Ishikawa (cell line): ENCODE results near the gene SMCO4.

Experiments
- CEBPB ChIP-seq: IDR thresholded peaks from 2 replicates; pipeline ENCODE4 v1.6.1; 2012
- CREB1 ChIP-seq: IDR thresholded peaks from 2 replicates; pipeline ENCODE4 v1.6.1; 2012; ENCODE audit warnings: low read depth
- EGR1 ChIP-seq: IDR thresholded peaks from 2 replicates; pipeline ENCODE4 v1.6.1; 2012
- EP300 ChIP-seq: IDR thresholded peaks from 2 replicates; pipeline ENCODE4 v1.6.1; 2012; ENCODE audit warnings: borderline replicate concordance
- FOXM1 ChIP-seq: IDR thresholded peaks from 2 replicates; pipeline ENCODE4 v1.6.1; 2012; ENCODE audit warnings: low read depth, borderline replicate concordance
- NFIC ChIP-seq: IDR thresholded peaks from 2 replicates; pipeline ENCODE4 v1.6.1; 2012
- RAD21 ChIP-seq: IDR thresholded peaks from 2 replicates; pipeline ENCODE4 v1.6.1; 2012; ENCODE audit warnings: low read depth
- TAF1 ChIP-seq: IDR thresholded peaks from 2 replicates; pipeline ENCODE4 v1.6.1; 2012; ENCODE audit warnings: low read depth, mild to moderate bottlenecking
- TCF12 ChIP-seq: IDR thresholded peaks from 2 replicates; pipeline ENCODE4 v1.6.1; 2012; ENCODE audit warnings: low read depth
- TEAD4 ChIP-seq: IDR thresholded peaks from 2 replicates; pipeline ENCODE4 v1.6.1; 2012
- YY1 ChIP-seq: IDR thresholded peaks from 2 replicates; pipeline ENCODE4 v1.6.1; 2012; ENCODE audit warnings: low read depth
- ZBTB7A ChIP-seq: IDR thresholded peaks from 2 replicates; pipeline ENCODE4 v1.6.1; 2012; ENCODE audit warnings: low read depth
- TF ChIP-seq, protein P1 (sequence below): IDR thresholded peaks from 2 replicates; pipeline ENCODE4 v1.6.1; 2012; ENCODE audit warnings: low read depth, mild to moderate bottlenecking
- TF ChIP-seq, protein P2 (sequence below): IDR thresholded peaks from 2 replicates; pipeline ENCODE4 v1.6.1; 2012
- TF ChIP-seq, protein P3 (sequence below): IDR thresholded peaks from 2 replicates; pipeline ENCODE4 v1.6.1; 2012

The SMCO4 gene

DNA sequence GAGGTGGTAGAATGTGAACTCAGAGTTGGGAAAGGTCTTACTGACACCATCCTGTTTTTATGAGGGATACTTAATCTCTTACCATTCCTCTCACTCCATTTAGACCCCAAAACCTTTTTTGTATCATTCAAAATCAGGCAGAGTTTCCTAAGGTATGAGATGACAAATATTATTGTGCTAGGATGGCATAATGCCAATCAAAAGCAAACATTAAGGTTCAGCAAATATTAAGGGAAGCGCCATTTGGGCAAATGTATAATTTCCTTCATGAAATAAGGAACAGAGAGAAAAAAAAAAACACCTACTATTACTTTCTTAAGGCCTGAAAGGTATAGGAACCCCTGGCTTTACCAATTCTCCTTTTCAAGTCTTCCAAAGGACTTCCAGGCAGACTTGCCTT, 62.4 kb downstream of the SMCO4 start:
- TF ChIP-seq ZBTB7A (no peak), EGR1 (no peak), TCF12 (no peak), RAD21 (no peak), CEBPB (no peak), EP300 (no peak), NFIC (no peak), YY1 (no peak), TEAD4 (no peak), CREB1 (no peak), FOXM1 (no peak), TAF1 (no peak)
- TF ChIP-seq, protein P1, sequence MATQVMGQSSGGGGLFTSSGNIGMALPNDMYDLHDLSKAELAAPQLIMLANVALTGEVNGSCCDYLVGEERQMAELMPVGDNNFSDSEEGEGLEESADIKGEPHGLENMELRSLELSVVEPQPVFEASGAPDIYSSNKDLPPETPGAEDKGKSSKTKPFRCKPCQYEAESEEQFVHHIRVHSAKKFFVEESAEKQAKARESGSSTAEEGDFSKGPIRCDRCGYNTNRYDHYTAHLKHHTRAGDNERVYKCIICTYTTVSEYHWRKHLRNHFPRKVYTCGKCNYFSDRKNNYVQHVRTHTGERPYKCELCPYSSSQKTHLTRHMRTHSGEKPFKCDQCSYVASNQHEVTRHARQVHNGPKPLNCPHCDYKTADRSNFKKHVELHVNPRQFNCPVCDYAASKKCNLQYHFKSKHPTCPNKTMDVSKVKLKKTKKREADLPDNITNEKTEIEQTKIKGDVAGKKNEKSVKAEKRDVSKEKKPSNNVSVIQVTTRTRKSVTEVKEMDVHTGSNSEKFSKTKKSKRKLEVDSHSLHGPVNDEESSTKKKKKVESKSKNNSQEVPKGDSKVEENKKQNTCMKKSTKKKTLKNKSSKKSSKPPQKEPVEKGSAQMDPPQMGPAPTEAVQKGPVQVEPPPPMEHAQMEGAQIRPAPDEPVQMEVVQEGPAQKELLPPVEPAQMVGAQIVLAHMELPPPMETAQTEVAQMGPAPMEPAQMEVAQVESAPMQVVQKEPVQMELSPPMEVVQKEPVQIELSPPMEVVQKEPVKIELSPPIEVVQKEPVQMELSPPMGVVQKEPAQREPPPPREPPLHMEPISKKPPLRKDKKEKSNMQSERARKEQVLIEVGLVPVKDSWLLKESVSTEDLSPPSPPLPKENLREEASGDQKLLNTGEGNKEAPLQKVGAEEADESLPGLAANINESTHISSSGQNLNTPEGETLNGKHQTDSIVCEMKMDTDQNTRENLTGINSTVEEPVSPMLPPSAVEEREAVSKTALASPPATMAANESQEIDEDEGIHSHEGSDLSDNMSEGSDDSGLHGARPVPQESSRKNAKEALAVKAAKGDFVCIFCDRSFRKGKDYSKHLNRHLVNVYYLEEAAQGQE = no peak
- TF ChIP-seq, protein P2, sequence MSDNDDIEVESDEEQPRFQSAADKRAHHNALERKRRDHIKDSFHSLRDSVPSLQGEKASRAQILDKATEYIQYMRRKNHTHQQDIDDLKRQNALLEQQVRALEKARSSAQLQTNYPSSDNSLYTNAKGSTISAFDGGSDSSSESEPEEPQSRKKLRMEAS = no peak
- TF ChIP-seq, protein P3, sequence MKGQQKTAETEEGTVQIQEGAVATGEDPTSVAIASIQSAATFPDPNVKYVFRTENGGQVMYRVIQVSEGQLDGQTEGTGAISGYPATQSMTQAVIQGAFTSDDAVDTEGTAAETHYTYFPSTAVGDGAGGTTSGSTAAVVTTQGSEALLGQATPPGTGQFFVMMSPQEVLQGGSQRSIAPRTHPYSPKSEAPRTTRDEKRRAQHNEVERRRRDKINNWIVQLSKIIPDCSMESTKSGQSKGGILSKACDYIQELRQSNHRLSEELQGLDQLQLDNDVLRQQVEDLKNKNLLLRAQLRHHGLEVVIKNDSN = no peak

DNA sequence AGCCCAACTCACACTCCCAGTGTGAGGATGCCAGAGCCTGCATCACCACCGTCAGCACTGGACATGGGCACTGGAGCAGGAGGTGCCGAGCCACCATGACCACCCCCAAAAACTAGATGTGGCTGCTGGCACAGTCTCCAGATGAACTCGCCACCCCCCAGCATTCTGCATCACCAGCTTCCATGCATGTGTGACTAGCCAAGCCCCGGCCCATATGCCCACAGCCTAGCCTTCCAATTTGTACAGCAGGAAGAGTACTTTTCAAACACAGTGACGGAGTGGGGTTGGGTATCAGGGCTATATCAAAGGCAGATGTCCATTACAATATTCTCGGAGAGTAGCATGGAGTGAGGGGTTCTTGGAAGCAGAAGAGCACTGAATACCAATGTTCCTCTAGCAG, 62.9 kb downstream of the SMCO4 start:
- no peak for TF ChIP-seq FOXM1
- no peak for TF ChIP-seq CREB1
- TF ChIP-seq CEBPB = no peak
- TF ChIP-seq ZBTB7A = no peak
- TF ChIP-seq, protein P1 = no peak
- TF ChIP-seq EP300 = no peak
- no peak for TF ChIP-seq TAF1
- TF ChIP-seq YY1 = no peak
- TF ChIP-seq RAD21 = no peak
- no peak for TF ChIP-seq TCF12
- no peak for TF ChIP-seq TEAD4
- TF ChIP-seq EGR1 = no peak

DNA sequence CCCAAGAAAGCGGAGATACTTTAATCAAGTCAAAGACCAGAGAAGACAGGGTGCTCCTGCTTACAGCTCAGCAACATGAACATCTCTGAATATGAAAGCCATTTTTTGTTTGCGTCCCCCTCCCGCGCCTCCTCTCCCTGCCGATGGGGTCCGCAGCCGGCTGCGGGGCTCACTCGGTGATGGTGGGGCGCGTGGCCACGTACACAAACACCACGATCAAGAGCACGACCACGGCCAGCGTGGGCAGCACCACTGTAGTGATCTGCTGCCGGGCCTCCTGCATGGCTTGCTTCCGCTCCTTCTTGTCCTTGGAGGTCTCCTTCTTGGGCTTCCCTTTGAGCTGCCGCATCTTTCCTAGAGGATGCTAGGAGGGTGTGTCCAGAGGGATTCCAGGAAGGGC, 64.3 kb downstream of the SMCO4 start:
- TF ChIP-seq FOXM1 (no peak), YY1 (no peak), TAF1 (no peak), TCF12 (no peak), TEAD4 (no peak), CREB1 (no peak), ZBTB7A (no peak), EGR1 (no peak), RAD21 (no peak)

DNA sequence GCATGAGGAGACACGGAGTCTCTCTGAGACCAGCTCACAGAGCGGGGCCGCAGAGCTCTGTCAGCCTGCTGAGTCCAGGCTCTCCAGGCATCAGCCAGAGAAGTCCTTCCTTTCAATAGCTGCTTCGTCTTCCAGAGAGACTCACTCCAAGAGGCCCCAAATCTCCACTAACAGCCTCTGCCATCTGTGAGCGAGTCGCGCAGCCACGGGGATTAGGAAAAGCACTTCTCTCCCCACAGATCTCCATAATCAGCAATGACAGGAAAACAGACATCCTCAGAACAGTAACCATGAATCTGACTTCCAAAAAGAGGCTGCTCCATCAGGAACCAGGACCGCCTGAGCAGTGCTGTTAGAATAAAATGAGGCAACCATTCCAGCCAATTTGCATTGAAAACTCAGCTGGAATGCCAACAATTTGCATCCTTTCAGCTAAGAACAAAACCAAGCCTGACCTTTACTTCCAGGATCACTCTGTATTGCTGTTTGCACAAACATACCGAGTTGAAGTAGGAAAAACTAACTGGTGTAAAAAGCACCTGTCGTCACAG, 65.4 kb downstream of the SMCO4 start:
- TF ChIP-seq ZBTB7A (no peak), CREB1 (no peak), EP300 (no peak), TAF1 (no peak)

DNA sequence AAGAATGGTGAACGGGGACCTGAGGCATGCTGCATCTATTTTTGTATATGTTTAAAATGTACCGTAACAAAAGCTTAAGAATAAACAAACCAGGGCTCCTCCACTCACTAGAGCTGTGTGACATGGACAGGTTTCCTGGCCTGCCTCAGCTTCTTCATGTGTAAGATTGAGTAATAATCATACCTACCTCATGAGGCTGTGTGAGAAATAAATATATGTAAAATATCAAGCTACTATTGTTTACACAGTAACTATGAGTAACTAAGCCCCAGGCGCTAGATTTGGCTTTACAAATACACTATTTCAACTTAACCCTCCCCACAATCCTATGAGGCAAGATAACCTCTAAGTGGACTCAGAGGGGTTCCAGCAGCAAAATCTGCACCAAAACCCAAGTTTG, 66.4 kb downstream of the SMCO4 start:
- TF ChIP-seq, protein P1 = no peak
- TF ChIP-seq EP300 = no peak
- TF ChIP-seq TEAD4 = no peak
- no peak for TF ChIP-seq RAD21
- no peak for TF ChIP-seq TCF12
- TF ChIP-seq EGR1 = no peak
- no peak for TF ChIP-seq TAF1
